ENCODE measurements around the gene TELO2.

TELO2 gene

DNA sequence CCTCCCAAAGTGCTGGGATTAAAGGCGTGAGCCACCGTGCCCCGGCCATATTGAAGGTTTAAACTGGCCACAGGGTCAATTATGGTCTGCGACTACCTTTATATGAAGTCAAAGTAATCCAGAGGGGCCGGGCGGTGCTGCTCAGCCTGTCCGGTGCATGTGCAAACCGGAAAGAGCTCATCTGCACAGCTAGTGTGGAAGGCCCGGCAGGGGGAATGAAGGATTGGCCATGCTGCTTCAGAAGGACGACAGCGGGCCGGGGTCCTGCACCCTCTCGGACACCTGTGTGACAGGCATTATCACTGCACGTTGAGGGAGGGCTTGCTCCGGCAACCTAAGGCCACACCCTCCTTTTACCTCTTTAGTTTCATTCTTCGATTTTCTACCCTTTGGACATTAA lies 63.9 kb downstream of the TELO2 start:
- no peak for ATAC-seq
- TF ChIP-seq CSDC2 (CRISPR knock-in tag; IDR thresholded peaks at IDR 0.05) (no peak), ESRRG (CRISPR knock-in tag; IDR thresholded peaks at IDR 0.05) (no peak), ZNF8 (CRISPR knock-in tag; IDR thresholded peaks at IDR 0.05) (no peak), ZFP3 (CRISPR knock-in tag; IDR thresholded peaks at IDR 0.05) (no peak), ISL1 (CRISPR knock-in tag; IDR thresholded peaks at IDR 0.05) (no peak), TCF4 (CRISPR knock-in tag; IDR thresholded peaks at IDR 0.05; ENCODE audit: borderline replicate concordance) (no peak), TOX (CRISPR knock-in tag; IDR thresholded peaks at IDR 0.05; ENCODE audit: borderline replicate concordance) (no peak), ZNF565 (CRISPR knock-in tag; conservative IDR thresholded peaks at IDR 0.05; ENCODE audit: low read depth) (no peak), OSR1 (CRISPR knock-in tag; IDR thresholded peaks at IDR 0.05) (no peak)
- TF ChIP-seq, protein P1, sequence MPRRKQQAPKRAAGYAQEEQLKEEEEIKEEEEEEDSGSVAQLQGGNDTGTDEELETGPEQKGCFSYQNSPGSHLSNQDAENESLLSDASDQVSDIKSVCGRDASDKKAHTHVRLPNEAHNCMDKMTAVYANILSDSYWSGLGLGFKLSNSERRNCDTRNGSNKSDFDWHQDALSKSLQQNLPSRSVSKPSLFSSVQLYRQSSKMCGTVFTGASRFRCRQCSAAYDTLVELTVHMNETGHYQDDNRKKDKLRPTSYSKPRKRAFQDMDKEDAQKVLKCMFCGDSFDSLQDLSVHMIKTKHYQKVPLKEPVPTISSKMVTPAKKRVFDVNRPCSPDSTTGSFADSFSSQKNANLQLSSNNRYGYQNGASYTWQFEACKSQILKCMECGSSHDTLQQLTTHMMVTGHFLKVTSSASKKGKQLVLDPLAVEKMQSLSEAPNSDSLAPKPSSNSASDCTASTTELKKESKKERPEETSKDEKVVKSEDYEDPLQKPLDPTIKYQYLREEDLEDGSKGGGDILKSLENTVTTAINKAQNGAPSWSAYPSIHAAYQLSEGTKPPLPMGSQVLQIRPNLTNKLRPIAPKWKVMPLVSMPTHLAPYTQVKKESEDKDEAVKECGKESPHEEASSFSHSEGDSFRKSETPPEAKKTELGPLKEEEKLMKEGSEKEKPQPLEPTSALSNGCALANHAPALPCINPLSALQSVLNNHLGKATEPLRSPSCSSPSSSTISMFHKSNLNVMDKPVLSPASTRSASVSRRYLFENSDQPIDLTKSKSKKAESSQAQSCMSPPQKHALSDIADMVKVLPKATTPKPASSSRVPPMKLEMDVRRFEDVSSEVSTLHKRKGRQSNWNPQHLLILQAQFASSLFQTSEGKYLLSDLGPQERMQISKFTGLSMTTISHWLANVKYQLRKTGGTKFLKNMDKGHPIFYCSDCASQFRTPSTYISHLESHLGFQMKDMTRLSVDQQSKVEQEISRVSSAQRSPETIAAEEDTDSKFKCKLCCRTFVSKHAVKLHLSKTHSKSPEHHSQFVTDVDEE (CRISPR knock-in tag; IDR thresholded peaks at IDR 0.05): no peak

DNA sequence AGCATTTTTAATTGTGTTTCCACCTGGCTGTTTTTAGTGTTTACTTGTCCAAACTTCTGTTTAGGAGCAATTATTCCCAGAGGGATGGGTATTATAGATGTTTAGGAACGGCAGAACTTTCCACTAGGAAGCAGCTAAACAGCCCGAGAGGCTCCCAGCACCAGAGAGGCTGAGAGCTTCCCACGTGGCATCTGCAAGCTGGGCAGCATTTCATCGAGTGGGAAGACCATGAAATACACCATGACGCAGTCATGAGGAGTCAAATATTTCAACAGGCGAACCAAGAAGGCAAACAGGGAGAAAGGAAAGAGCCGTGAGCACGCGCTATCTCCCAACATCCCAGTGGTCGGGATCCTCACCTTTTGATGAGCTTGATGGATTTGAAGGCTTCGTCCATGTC lies 64.4 kb downstream of the TELO2 start:
- TF ChIP-seq ESRRG (CRISPR knock-in tag; IDR thresholded peaks at IDR 0.05): no peak
- ATAC-seq: no peak

DNA sequence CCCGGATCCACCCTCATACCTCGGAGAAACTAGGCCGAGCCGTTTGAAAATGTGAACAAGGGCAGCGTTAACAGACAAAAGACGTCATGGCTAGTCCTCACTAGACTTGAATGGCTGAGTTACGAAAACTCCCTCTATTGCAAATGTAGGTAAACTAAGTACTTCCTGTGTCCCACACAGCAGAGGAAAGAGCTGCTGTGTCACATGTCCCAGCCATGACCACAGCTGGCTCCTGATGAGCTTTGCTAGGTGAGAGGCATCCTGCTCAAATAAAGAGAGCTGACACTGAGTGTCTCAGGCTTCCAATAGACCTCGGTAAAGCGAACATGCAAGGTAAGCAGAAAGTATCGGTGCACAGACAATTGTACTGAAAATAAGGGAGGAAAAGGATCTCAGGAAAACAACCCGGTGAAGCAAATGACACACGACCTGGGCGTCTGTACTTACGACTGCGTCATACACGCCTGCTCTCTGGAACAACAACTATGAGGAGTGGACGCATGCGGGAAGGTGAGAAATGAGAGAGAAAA lies 66.4 kb downstream of the TELO2 start:
- ATAC-seq: no peak

More for the DNA sequence above, 66.4 kb downstream of the TELO2 start:
- TF ChIP-seq ISL1 (CRISPR knock-in tag; IDR thresholded peaks at IDR 0.05): no peak
- TF ChIP-seq ZNF70 (CRISPR knock-in tag; IDR thresholded peaks at IDR 0.05): no peak
- no peak for TF ChIP-seq ZNF8 (CRISPR knock-in tag; IDR thresholded peaks at IDR 0.05)
- no peak for TF ChIP-seq OSR1 (CRISPR knock-in tag; IDR thresholded peaks at IDR 0.05)
- TF ChIP-seq SNAI2 (CRISPR knock-in tag; IDR thresholded peaks at IDR 0.05): no peak
- TF ChIP-seq TOX (CRISPR knock-in tag; IDR thresholded peaks at IDR 0.05; ENCODE audit: borderline replicate concordance): no peak
- no peak for TF ChIP-seq ZFP3 (CRISPR knock-in tag; IDR thresholded peaks at IDR 0.05)
- no peak for TF ChIP-seq ESRRG (CRISPR knock-in tag; IDR thresholded peaks at IDR 0.05)
- TF ChIP-seq ZFP30 (CRISPR knock-in tag; IDR thresholded peaks at IDR 0.05): no peak
- TF ChIP-seq, protein P2, sequence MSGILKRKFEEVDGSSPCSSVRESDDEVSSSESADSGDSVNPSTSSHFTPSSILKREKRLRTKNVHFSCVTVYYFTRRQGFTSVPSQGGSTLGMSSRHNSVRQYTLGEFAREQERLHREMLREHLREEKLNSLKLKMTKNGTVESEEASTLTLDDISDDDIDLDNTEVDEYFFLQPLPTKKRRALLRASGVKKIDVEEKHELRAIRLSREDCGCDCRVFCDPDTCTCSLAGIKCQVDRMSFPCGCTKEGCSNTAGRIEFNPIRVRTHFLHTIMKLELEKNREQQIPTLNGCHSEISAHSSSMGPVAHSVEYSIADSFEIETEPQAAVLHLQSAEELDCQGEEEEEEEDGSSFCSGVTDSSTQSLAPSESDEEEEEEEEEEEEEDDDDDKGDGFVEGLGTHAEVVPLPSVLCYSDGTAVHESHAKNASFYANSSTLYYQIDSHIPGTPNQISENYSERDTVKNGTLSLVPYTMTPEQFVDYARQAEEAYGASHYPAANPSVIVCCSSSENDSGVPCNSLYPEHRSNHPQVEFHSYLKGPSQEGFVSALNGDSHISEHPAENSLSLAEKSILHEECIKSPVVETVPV (CRISPR knock-in tag; IDR thresholded peaks at IDR 0.05): no peak
- no peak for TF ChIP-seq GLIS3 (CRISPR knock-in tag; IDR thresholded peaks at IDR 0.05)
